HG02840 (cell line): Measurements from ENCODE around the gene TCF21.

Experiments
- ATAC-seq: cut with Tn5 transposase; IDR thresholded peaks from one replicate; pipeline ENCODE4 v1.9.1; 2021; ENCODE audit warnings: mild to moderate bottlenecking, moderate library complexity, moderate number of reproducible peaks; ENCODE audit not compliant: unreplicated experiment, low FRiP score

The TCF21 gene

GRCh38 chr6:133887880-133888230 lies 1.1 kb upstream of the TCF21 start:
- ATAC-seq, result no peak

GRCh38 chr6:133889557-133890403 lies 867 bp downstream of the TCF21 start:
- ATAC-seq, result no peak

GRCh38 chr6:133890711-133891148 lies 1.8 kb downstream of the TCF21 start:
- ATAC-seq, result no peak

GRCh38 chr6:133891149-133891926 lies 2.4 kb downstream of the TCF21 start:
- no peak for ATAC-seq

DNA sequence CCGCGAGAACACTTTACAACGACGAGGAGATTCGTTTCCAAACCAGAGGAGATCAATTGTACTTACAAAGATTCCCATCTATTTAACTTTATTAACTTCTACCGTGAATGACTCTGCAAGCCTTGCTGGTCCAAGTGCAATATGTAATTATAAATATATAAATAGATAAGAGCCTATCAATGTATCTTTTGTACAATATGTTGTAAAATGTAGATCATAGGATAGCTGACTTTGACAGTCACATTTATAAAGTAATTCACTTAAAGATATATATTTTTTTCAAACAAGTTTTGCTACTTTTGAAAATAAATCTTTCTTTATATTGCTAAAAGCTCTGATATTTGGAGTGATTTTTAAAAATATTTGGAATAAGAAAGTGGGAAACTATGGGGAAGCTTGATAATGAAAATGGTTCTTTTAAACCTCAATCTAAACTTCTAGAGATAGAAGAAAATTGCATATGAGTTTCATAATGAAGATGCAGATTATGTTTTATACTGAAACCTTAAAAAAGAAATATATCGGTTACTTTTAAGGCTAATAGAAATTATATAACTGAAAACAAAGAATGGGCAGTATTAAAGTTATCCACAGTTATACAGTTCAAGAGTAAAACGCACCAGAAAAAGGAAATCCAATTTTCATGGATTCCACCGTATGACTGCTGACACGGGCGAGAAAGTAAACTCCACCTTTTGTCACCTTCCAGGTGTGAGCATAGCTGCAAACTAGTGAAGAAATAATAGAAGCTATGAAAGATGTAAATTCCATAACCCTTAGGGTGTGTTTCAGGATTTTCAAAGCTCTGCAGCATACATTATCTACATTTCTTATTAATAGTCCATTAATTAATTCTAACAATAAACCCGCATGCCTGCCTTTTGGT lies 3.3 kb downstream of the TCF21 start:
- no peak for ATAC-seq

- ATAC-seq, result no peak
Measured at GRCh38 chr6:133892813-133893691, 4.1 kb downstream of the TCF21 start.

DNA sequence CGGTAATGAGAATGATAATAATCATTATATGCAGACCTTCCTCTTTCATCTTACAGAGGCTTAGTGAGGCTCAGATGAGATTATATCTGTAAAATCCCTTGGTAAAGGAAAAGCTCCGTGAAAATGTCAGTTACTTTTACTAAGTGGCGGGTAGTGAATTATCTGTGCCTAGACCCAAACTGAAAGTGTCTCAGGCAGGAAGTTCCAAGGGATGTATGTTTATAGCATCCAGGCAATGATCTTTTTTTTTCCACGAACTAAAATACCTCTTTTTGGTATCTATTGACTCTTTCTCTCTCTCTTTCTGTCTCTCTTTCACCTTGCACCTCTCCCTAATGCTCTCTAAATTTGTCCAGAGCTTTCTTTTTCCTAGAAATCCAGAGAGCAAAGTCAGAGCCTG lies 5.0 kb downstream of the TCF21 start:
- no peak for ATAC-seq

GRCh38 chr6:133894369-133894768 lies 5.5 kb downstream of the TCF21 start:
- no peak for ATAC-seq

GRCh38 chr6:133894795-133895358 lies 6.0 kb downstream of the TCF21 start:
- no peak for ATAC-seq

- no peak for ATAC-seq
Measured at GRCh38 chr6:133895573-133896343, 6.8 kb downstream of the TCF21 start.

GRCh38 chr6:133896344-133896721 lies 7.4 kb downstream of the TCF21 start:
- no peak for ATAC-seq

DNA sequence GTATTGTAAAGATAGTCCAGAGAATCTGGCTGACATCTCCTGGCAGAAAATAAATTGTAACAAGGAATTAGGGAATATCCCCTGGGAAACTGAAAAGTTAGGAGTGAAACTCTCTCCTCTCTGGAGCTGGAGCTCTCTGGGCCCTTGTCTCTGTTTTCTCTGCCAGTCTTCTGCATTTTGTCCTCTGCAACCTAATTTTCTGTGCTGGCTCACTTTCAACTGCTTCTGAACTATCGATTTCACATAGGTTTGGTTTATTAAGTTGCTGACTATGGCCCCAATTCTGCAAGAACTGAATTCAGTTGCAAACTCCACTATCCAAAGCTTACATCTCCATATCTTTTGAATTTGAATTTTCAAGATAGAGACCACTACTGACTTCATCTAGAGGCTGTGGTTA lies 9.3 kb downstream of the TCF21 start:
- ATAC-seq, result no peak

- no peak for ATAC-seq
Measured at GRCh38 chr6:133899556-133899955, 10.6 kb downstream of the TCF21 start.

DNA sequence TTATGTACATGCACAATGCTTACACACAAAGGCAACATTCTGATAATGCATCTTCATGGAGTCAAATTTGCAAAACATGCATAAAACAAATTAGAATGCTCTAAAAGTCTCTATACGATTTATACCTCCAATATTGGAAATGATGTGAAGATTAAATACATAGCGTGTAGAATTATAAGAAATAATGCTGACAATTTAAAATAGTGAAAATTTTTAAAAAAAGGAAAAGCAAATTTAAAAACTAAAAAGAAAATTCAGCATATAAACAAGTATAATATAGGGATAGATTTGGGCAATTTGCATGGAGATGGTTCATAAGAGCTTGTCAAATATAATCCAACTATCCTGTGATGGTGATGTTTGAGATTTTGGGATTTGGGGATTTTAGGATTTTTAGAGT lies 14.9 kb downstream of the TCF21 start:
- no peak for ATAC-seq

DNA sequence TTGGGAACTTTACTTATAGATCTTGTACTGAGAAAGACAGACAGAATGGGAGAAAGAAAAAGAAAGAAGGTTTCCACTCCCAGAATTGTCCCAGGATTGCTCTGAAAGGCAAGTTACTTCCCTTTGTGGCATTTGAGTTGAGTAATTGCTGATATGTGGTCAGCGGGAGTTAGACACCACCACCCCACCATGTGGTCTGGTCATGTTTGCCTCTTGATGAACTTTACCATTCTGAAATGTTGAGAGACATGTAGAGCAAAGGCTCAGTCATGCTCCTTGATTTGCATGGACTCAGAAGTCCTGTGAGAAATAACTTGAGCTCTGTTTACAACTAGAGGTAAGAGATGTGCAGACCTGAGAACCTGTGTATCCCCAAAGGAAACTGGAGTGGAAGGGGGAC lies 17.1 kb downstream of the TCF21 start:
- no peak for ATAC-seq

DNA sequence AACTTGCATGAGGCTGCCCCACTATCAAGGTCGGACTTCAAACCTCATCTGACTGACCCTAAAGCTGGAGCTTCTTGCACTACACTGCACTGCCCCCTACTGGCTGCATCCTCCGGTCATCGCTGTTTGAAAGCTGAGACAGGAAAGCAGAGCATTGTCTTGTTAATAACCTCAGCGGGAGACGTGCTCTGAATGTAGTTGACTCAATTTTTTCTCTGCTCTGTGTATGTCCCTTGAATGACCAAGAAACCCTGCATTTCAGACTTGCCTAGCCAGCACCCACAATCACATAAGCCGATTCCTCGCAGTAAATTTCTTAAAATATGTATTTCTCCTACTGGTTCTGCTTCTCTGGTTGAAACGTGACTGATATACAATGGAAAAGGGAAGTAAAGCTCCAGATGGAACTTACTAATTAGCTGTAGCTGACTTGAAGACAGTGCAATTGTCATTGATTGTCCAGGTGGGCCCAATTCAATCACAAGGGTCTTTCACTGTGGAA lies 27.8 kb downstream of the TCF21 start:
- peak; percentile 61 for ATAC-seq

GRCh38 chr6:133917781-133918180 lies 28.9 kb downstream of the TCF21 start:
- no peak for ATAC-seq

DNA sequence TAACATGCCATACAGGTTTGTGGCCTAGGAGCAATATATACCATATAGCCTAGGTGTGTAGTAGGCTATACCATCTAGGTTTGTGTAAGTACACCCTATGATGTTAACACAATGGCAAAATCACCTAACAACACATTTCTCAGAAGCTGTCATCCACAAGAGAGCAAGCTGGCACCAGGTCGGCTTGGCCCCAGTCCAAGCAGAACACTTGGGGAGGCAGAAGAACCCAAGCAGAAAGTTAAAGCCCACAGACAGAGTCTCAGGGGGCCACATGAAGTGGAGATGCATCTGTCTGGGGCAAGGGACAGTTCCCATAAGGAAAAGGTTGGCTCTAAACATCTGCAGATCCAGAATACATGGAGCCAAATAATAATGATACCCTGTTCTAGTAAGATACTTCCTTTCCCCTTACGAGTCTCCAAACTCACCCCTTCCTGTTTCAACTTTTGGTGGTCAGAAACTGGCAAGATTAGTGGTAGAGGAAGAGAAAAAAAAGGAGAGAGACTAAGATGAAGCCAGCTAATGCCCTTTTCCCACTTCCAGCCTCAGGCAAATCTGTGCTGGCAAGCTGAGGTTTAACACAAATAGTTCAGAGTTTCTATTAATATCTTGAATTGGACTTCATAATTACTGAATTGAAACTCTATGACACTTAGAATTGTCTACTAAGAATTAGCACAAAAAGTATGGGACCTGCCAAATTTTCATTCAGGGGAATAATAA lies 29.5 kb downstream of the TCF21 start:
- no peak for ATAC-seq
